AG09319 (cell line): ENCODE data around the gene SPEF2.
"Not testable (repeated sequence)": the region's sequence is repeated elsewhere in the genome, so short reads cannot be mapped to it uniquely, and the experiment has no call there.

Experiments
- DNase-seq: peaks from one replicate; pipeline ENCODE4 v3.0.0-alpha.2; 2010; ENCODE audit warnings: low read depth; ENCODE audit errors: extremely low read depth
- TF ChIP-seq, protein P1 (sequence below): IDR thresholded peaks from 2 replicates; pipeline ENCODE4 v1.5.1; 2011; ENCODE audit warnings: low read depth, mild to moderate bottlenecking, inconsistent platforms, low read length, moderate library complexity

The SPEF2 gene

DNA sequence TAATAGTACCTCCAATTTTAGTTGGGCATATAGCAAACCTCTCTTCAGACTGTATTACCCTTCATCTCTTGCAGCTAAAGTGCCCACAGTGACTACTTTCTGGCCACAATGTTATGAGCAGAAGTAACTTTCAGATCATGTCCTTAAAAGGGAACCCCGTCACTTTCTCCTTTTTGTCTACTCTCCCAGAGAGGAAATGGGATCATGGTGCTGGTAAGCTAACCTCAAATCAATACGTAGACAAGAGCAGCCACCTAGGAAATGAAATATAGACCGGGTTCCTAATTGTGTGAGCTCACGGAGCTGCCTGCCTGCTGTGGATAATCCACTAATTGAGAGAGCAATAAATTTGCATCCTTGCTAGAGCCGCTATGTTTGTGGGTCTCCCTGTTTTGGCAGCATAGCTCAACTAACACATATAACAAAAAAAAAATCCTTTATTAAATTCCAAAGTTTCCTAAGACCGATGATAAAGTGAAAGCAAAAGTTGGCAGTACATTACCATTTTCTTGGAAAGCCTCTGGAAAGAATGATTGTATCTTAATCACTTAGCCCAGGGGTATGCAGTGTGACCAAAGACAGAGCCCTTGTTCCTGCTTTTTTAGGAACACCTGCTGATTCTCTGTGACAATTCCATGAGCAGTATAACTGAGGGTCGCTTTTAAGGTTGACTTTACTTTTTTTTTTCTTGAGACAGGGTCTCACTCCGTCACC is 233.5 kb downstream of the SPEF2 start:
- no peak for DNase-seq

DNA sequence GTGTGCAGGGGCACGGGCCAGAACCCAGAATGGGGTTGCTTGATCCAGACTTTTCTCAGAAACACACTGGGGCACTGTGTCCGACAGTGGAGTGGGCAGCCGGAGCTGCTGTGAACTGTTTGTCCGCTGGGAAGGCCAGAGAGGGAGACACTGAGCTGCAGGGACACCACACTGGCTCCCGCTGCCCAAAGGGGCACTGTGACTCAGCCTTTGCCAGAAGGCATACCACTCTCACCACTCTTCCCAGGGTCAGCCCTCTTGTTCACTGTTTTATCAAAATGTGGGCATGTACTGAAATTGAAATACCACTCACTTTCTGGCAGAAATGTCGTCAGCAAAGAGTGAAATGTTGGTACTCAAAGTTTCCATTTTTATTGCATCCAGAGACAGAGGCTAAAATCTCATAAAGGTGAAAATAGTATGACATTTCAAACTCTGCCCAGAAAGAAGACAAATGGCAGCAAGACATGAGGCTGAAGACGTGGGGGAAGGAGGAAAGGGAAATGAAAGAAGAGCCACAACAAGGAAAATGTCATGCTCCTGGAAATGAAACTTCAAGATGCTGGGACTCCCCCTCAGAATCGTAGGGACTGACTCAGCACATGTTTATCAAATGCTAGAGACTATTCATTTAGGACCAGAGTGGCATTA is 234.5 kb downstream of the SPEF2 start:
- TF ChIP-seq, protein P1, sequence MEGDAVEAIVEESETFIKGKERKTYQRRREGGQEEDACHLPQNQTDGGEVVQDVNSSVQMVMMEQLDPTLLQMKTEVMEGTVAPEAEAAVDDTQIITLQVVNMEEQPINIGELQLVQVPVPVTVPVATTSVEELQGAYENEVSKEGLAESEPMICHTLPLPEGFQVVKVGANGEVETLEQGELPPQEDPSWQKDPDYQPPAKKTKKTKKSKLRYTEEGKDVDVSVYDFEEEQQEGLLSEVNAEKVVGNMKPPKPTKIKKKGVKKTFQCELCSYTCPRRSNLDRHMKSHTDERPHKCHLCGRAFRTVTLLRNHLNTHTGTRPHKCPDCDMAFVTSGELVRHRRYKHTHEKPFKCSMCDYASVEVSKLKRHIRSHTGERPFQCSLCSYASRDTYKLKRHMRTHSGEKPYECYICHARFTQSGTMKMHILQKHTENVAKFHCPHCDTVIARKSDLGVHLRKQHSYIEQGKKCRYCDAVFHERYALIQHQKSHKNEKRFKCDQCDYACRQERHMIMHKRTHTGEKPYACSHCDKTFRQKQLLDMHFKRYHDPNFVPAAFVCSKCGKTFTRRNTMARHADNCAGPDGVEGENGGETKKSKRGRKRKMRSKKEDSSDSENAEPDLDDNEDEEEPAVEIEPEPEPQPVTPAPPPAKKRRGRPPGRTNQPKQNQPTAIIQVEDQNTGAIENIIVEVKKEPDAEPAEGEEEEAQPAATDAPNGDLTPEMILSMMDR, result peak; percentile 8
- DNase-seq, result no peak

More for the DNA sequence above, 233.5 kb downstream of the SPEF2 start:
- TF ChIP-seq, protein P1, result no peak

DNA sequence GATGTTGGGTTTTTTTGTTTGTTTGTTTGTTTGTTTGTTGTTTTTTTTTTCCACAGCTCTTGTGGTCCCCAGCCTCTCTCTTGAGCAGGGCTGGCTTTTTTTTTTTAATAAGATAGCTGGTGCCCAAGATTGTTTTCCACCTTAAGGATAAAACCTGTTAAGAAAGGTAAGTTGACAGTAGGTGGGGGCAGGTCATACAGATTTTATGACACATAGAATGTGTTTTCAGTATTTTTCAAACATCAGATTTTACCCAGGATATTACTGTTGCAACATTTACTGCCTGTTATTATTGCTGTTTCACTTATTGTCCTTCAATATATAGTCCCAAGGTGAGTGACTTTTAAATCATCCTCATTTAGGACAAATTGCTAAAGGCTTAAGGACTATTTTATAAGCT is 235.1 kb downstream of the SPEF2 start:
- DNase-seq, result no peak
- TF ChIP-seq, protein P1, result no peak

DNA sequence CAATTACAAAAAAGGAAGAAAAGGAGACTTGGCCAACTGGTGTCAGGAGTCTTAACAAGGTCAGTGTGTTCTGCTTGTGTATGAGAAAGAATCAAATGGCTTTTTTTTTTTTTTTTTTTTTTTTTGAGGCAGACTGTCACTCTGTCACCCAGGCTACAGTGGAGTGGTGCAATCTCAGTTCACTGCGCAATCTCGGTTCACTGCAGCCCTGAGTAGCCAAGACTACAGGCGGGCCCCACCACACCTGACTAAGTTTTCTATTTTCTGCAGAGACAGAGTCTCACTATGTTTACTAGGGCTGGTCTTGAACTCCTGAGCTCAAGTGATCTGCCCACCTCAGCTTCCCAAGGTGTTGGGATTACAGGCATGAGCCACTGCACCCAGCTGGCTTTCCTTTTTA is 236.0 kb downstream of the SPEF2 start:
- TF ChIP-seq, protein P1, result no peak
- no peak for DNase-seq

DNA sequence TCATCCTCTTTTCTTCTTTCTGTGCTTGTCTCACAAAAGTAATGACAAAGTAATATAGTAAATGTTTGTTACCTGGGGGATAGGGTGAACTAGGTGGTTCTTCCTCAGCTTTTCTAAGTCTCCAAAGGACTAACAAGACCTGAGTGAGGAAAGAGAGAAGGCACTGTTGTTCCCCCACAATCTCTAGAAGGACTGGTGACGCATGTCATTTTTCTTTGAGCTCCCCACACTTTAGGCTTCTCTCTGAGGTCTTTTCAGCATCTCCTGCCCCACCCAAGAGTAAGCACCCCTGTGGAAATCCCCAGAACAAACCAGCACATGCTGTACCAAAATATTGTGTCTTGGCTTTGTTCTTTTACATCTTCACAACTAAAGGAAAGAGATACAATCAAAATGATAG is 236.6 kb downstream of the SPEF2 start:
- TF ChIP-seq, protein P1, result no peak
- no peak for DNase-seq

DNA sequence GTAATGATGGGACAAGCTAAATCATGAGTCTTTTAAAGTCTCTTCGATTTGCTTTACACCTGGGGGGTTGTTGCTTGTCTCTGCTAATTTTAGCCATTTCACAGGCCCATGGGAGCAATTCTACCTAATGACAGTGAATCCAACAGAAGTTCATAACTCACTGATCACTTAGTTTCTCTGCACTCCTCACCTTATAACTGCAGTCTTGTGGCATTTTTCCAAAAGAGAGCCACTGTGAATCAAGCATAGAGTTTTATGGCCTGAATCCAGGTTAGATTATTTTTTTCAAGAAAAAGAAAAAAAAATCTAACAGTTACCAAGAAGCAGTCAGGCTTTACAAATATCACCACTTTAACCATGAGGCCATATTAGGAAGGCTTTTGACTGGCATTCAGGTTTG is 237.5 kb downstream of the SPEF2 start:
- TF ChIP-seq, protein P1, result no peak
- DNase-seq, result no peak

DNA sequence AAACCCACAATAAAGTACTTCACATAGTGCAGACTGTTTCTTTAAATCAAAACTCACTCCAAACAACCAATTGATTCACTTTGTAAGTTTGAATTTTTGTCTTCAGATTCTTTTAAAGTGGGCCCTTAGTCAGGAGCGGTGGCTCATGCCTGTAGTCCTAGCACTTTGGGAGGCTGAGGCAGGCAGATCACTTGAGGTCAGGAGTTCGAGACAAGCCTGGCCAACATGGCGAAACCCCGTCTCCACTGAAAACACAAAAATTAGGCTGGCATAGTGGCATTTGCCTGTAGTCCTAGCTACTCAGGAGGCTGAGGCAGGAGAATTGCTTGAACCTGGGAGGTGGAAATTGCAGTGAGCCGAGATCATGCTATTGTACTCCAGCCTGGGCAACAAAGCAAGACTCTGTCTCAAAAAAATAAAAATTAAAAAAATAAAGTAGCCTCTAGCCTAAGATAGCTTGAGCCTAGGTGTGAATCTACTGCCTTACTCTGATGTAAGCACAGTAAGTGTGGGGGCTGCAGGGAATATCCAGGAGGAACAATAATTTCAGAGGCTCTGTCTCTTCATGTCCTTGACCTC is 238.6 kb downstream of the SPEF2 start:
- DNase-seq, result not testable (repeated sequence)
